CMK (cell line): Measurements from ENCODE around the gene CCDC24.

Source experiments
- DNase-seq: peaks from one replicate; pipeline ENCODE4 v3.0.0-alpha.2; 2010; ENCODE audit warnings: low read depth

CCDC24 gene

DNA sequence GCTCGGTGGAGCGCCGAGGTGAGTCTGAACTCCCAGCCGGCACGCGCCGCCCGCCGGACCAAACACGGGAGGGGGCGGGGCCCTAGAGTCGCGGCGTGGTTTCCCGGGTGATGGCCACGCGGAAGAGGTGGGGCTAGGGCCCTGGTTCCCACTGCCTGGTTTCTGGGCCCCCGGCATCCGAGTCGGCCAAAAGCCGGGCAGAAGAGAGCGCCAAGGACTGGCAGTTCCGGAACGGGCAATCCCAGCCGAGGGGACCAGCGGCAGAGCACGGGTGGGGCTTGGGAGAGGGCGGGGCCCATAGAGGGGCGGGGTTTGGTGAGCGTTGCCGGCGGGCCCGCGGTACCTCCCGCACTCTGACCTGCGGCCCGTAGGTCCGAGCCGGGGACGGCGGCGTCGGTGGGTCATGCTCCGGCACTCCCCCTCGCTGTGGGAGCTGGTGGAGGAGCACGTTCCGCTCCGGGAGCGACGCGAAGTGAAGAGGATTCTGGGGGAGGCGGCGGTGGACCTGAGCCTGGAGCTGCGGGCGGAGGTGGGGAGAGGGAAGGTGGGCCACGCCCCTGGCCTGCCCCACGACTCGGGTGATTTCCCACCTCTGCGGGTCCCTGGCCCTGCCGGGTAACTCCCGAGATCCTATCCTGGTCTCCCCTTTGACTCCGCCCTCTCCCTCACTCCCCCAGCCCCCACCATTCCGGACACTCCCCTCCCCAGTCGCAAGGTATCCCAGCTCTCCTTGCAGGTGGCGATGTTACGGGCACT is at the start of gene CCDC24:
CCDC24 (plus strand) TSS at position 124 of the 756 bp plus-strand sequence; CDS start at position 404, 280 bp downstream.
- DNase-seq: peak; percentile 82

DNA sequence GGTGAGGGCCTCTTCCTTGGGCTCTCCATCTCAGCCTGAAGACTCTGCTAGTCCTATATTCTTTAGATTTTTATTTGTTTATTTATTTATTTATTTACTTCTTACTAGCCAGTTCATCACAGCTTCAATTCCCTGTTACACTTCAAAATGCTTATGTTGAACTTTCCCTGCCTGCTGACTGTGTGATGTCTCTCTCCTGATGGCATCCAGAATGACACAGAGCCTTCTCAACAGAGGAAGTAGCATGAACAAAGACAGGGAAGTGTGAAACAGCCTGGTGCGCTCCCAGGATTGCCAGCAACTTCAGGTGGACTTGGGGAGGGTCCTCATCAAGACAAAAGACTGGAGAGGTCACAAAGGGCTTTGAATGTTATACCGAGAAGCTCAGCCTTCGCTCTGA is 49.0 kb upstream of the CCDC24 start:
- DNase-seq: no peak

DNA sequence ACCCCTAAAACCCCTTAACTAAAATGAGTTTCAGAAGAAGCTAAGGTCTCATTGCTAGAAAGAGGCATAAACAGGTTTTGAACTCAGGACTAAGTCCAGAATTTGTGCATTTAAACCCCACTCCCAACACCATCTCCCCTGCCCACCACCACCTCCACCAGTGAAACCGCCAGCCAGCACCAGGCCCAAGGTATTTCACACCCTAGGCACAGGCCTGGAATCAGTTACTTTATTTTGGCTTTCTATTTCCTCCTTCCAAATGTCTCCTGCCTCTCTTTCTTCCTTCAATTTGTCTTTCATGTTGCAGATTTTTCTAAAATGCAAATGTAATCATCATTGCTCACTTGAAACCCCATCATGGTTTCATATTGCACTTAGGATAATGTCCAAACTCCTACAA is 46.5 kb upstream of the CCDC24 start:
- DNase-seq: no peak

DNA sequence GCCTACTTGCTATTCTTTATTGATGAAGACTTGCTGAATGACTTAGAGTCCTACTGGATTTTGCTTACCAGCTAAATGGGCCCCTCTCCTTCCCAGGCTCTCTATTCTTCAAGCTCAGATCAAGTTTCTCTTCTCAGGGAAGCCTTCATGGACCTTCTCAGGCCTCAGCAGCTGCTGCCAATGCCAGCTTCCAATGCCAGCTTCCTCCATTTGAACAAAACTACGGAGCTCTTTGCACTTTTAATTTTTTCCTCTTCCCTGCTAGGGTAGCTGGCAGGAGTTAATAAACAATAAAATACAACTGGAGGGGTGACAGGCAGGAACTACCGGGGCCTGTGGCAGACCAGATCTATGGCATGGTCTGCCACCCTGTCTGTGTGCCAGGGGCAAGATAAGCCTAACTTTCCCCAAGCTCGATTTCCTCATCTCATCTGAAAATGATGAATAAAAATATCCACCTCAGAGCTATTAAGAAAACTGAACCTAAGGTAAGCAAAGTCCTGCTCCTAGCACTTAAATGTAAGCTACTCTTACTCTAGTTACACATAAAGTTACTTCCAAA is 45.6 kb upstream of the CCDC24 start:
- no peak for DNase-seq

DNA sequence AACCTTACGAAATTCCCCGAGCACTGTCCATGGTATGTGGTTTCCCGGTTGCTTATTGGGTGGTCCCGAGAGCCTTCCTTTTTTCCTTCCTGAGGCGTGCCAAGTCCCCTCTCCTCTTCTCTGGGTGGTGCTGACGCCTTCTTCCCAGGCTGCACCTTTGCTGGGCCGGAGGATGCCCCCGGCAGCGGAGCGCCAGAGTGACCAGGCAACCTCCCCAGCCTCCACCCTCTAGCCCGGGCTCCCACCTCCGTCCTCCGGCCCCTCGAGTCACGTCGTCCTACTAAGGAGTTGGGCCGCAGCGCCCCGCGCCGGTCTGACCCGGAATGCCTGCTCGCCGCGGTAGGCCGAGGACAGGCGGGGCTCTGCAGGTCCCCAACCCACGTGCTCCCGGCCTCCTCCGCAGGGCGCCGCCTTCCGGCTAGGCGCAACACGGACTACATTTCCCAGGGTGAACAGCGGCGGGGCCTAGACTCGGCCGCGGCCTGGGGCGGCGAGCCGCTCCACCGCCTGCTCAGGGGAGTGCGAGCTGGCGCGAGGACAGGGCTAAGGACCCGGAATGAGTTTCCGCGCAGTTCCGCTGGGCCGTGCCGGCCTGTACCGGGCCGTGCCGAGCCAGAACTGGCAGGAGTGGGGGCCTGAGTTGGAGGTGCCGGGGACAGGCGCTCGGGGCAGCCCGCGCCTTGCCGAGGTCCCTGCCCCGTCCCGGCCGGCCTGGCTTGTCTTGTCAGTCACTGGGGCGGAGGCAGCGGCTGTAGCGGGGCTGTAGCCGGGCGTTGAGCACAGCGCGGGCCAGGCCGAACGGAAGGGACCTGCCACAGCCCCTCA is 45.0 kb upstream of the CCDC24 start, which contains the start of gene IPO13:
IPO13 (plus strand) TSS at position 715 of the 825 bp plus-strand sequence. CDS start 651 bp downstream, outside the sequence.
- peak; percentile 96 for DNase-seq

DNA sequence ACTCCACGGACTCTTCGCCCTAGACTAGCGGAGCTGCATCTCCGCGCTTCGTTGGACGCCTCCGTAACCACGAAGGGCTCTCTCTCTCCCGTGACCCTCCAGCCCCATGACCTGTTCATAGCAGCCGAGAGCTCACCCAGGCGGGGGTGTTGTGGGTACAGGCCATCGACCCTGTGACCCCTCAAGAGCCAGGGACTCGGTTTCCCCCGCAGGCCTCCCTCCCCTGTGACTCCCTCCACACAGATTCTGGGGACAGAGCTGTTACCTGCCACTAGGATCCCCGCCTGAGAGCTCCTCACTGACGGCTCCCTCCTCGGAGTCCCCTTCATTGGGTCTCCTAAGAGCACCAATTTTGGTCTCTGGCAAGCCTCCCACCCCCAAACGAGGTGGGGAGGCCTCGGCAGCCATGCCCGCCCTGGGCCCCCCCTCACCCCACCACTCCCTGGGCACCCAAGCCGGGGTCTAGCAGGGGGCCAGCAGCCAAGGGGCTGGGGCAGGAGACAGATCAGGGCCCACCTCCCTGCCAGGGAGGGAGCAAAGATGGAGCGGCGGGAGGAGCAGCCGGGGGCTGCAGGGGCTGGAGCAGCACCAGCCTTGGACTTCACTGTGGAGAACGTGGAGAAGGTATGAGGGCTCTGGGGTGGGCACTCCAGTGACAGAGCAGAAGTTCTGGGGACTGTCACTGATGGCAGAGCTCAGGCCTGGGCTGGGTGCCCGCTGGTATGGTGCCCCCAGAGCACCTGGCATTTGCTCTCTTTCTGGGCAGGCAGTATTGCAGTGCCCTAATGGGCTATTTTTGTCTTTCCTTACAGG is 44.1 kb upstream of the CCDC24 start:
- DNase-seq: no peak

DNA sequence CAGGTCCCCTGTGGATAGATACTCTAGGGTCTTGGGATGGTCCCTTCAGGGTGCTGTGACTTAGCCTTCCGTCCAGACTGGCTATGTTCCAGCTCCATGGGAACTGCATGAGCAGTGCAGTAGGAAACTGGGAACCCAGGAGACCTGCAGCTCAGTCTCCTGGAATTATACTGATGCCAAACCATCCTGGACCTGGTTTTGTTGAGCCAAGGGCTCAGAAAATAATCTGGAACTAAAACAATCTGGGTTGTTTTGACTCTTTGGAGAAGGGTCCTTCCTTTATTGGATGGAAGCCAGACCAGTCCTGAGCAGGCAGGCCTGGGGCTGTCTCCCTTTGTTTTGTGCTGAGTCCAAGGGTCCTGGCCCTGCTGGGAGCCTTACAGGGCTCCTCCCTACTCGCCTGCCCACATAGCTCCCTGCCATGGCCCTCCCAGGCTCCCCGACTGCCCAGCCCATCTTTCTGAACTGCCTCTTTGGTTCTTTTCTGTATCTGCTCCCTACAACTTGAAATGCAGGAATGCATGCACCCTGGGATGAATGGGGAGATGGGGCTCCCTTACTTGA is 43.4 kb upstream of the CCDC24 start:
- DNase-seq: no peak

DNA sequence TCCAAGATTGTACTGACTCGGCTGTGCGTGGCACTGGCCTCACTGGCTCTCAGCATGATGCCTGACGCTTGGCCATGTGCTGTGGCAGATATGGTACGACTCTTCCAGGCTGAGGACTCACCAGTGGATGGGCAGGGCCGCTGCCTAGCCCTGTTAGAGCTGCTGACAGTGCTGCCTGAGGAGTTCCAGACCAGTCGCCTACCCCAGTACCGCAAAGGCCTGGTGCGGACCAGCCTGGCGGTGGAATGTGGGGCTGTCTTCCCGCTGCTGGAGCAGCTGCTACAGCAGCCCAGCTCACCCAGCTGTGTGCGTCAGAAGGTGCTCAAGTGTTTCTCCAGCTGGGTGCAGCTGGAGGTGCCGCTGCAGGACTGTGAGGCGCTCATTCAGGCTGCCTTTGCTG is 41.7 kb upstream of the CCDC24 start:
- no peak for DNase-seq

DNA sequence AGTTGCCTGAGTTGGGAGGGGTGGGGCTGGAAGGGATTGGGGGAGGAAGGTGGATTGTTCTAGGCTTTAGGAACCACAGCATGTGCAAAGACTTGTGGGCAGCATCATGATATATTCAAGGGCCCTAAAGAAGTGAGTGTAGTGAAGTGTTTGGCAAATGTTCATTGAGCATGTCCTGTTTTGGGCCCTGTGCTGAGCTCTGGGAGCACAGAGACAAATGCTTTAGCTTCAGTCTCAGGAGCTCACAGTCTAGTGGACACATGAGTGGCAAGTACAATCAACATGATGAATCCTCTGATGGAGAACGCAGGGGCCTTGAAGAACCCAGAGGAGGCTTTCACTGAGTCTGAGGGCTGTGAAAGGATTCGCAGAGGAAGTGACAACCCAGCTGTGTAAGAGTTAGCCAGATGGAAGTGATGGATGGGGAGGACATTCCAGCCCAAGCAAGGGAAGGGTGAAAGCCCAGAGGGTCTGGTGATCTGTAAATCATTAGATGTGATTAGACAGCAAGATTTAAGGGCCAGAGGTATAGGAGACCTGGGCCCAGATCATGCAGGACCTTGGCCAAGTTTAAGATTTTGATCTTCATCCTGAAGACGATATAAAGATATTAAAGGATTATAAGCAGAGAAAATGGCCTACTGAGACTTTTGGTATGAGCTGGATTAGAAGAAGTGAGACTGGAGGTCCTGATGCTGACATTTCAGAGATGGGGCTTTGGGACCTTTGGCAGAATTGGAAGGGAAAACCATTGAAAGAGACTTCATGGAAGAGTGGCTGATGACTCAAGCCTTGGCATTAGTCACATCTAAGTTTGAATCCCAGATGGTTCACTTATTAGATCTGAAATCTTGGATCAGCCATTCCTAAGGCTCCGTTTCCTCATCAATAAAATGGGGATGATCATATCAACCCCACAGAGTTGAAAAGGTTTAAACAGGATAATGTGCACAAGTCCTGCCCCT is 40.1 kb upstream of the CCDC24 start:
- DNase-seq: no peak

DNA sequence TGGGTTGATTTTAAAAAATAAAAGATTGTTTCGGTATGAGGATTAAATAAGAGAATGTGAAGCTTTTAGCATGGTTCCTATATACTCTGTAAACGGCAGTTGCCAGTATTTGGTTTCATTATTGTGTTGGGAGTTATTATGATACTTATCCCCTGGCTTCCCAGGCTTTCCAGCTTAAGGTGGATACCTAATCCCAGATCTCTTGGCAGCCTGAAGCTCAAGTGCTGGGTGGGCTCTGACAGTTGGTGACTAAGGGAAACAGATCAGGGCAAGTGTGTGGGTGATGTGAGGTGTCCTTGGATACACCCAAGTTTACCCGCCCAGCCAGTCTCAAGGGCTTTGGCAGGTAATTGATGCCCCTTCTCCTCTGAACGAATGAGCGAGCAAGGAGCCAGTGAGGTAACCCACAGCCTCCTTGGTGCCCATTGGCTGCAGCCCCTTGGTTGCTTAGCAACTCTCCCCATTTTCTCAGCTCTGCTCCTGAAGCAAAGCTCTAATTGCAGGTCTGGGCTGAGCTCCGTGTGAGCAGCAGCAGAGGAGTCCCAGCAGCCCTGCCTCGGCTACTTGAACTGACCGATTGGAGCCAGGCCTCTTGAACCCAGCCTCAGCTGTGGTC is 38.6 kb upstream of the CCDC24 start:
- DNase-seq: no peak

DNA sequence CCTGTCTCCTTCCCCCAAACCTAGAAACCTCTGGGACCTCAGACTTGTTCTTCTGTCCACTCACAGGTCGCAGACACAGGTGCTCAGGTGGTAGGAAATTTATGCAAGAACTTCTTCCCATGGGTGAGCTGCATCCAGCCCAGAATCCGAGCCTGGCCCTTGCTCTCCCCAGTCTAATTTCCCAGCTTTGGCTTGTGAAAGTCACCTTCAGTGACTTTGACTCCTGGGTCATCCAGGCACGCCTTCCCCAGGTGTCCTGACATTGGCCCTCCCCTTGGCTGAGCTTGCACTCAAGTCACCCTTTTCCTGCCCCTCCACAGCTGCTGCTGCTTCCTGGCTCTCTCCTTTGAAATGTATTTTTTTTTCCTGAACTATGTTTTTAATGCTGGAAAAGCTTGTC is 38.0 kb upstream of the CCDC24 start:
- no peak for DNase-seq

DNA sequence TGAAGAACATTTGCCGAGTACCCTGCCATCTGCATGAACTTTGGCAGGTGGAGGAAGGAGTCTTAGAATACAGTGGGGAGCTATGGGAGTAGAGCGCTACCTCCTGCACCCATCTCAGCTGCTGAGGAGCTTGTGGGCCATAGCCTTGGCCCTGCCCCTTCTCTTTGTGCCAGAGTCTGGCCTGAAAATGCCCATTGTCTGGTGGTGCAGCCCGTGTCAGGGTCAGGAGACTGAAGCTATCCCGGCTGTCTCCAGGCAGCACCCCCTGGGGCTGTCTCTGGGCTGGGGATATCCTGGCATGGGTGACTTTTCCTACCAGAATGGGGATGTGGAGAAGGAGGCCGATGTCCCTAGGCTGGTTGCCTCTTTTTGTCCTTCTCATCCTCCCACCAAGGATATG is 37.4 kb upstream of the CCDC24 start:
- DNase-seq: no peak

DNA sequence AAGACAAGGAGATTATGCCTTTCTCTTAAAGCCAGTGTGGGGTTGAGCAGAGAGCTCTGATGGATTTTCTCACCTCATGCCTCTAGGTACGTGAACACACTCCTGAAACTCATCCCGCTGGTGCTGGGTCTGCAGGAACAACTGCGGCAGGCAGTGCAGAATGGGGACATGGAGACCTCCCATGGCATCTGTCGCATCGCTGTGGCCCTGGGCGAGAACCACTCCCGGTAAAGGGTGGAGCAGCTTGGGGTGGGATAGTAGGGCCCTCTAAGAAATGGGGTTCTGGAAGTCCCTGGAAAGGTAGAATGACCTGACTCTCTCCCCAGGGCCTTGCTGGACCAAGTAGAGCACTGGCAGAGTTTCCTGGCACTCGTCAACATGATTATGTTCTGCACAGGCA is 35.2 kb upstream of the CCDC24 start:
- DNase-seq: no peak

DNA sequence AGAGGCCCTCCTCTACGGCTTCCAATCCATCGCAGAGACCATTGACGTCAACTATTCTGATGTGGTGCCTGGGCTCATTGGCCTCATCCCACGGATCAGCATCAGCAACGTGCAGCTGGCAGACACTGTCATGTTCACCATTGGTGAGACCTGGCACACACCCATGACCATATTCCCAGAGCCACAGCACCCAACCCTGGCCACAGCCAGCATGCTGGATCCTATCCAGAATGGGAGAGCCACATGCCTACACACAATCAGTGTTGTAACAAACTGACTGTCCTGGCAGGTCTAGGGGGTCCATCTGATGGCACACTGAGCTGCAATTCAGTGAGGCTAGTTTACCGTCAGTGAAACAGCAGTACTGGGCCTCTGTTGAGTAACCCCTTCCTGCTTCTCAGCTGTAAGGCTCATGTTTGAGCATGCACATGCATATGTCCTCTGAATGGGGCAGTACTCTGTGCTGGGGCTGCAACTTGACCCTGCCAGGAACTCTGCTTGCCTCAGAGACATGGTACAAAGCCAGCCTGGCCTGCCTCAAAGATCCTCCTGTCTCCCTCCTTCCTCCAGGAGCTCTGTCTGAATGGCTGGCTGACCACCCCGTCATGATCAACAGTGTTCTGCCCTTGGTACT is 33.9 kb upstream of the CCDC24 start:
- DNase-seq: no peak

DNA sequence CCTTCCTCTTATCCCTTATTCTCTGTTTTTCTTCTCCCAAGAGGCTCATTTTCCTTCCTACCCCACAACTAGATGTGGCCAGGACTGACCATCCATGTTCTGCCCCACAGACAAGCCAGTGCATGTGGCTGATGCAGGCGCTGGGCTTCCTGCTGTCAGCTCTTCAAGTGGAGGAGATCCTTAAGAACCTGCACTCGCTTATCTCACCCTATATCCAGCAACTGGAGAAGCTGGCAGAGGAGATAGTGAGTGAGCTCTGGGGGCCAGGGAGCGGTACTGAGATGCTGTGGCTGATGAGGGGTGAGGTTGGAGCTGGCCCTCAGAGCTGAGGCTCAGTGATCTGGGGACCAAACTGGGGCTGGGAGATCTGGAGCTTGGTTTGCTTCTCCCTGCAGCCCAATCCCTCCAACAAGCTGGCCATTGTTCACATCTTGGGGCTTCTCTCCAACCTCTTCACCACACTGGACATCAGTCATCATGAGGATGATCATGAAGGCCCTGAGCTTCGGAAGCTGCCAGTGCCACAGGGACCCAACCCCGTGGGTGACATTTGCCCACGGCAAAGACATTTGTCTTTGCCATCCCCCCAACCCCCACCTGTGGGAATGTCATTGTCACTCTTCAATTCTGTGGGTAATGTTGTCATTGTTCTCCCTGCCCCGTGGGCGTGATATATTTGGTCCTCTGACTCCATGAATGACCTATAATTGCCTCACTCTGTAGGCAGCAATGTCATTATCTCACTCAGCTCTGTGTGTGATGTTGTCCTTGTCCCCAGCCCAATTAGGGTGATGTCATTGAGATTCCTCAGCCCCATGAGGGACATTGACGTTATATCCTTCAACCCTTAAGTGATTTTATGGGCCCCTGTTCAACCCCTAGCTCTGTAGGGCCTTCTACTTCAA is 32.8 kb upstream of the CCDC24 start:
- DNase-seq: peak; percentile 60

DNA sequence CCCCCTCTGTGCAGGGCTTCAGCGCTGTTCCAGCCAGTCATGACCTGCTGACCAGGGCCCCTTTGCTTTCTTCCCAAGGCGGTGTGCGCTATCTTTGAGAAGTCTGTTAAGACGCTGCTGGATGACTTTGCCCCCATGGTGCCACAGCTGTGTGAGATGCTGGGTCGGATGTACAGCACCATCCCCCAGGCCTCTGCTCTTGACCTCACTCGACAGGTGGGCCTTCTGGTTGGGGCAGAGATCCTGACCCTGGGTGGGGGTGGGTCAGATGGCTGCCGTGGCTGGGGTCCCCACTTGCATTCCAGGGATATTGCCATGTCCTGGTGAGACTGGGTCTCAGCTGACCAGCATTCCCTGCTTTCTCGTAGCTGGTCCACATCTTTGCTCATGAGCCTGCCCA is 30.6 kb upstream of the CCDC24 start:
- no peak for DNase-seq

DNA sequence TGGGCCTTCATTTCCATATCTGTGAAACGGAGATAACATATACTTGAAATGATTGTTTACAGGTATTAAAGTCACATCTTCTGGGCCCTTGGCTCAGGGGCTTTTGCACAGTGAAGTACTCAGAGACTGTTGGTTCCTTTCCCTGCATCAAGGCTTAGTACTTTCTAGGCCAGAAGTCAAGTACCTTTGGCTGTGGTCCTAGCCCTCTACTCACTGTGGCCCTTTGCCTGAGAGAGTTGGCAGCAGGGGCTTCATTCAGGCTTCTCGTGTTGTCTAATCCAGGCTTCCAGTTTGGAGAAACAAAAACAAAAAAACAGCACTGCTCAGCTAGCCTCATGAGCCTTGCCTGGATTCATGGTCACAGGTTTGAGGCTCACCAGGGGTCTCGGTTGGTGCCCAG is 29.7 kb upstream of the CCDC24 start:
- no peak for DNase-seq

DNA sequence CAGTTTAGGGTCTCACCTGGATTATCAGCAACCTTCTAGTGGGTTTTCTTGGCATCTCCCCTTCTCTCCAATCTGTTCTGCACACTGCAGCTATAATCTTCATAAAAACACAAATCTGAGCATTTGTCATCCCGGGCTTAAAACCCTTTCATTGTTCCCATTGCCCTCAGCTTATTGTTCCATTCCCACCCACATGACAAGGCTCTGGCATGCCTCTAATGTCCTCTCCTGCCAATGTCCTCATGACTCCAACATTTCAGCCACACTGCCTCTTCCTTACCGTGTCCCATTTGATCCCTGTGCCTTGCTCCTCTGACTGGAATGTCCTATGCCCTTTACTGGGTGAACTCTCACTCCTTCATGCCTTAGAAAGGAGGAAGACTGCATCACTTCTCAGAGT is 29.1 kb upstream of the CCDC24 start:
- DNase-seq: no peak

DNA sequence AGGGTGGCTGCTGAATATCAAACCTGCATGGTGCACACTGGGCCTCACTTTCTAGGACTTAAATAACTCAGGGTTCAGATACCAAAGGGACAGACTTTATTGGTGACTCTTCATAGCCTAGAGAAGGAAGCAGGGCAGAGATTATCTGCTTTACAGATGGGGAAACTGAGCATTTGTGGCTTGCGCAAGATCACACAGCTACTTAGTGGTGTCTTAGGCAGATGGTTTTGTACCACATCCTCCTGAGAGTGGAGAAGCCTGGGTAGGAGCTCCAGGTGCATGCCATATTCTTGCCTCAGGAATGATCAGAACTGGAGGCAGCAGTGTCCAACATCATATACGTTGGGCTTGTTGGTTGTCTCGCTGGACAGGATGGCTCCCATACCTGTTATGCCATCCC is 28.4 kb upstream of the CCDC24 start:
- DNase-seq: no peak
